Measurements from ENCODE around the gene IGLL1.
"Not testable (repeated sequence)": the region's sequence is repeated elsewhere in the genome, so short reads cannot be mapped to it uniquely, and the experiment has no call there.

The IGLL1 gene

DNA sequence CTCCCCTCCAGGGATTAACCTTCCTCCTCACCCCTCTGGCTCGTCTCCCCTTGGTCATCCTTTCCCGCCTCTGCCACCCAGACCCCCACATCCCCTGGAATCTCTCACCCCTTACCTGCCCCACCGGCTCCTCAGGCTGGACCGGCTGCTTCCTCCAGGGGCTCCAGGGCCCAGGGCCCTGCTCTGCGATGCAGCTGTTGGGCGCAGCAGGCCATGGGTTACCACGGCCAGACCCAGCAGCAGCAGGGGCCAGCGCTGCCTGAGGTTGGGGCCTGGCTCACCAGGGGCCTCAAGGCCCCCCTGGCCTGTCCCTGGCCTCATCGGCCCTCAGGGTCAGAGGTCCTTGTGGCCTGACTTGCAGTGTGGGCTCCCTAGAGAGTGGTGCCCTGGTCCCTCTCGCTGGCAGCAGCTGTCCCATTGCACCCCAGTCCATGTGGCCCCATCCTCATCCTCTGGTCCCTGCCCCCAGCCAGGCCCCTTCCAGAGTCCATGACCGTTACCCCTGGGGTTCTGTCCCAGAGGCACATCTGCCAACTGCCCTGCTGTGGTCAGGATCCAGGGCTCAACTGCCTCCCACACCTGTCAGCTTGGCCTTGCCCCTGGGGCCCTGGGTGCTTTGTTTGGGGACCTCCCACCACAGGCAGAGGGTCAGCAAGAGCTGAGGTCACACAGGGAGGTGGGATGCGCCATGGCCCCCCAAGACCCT is at the start of gene IGLL1:
Gene IGLL1, minus strand, starts transcription at position 421 of the 706 bp plus-strand sequence. Its CDS starts 100 bp downstream, at position 321.
- DNase-seq: no peak

DNA sequence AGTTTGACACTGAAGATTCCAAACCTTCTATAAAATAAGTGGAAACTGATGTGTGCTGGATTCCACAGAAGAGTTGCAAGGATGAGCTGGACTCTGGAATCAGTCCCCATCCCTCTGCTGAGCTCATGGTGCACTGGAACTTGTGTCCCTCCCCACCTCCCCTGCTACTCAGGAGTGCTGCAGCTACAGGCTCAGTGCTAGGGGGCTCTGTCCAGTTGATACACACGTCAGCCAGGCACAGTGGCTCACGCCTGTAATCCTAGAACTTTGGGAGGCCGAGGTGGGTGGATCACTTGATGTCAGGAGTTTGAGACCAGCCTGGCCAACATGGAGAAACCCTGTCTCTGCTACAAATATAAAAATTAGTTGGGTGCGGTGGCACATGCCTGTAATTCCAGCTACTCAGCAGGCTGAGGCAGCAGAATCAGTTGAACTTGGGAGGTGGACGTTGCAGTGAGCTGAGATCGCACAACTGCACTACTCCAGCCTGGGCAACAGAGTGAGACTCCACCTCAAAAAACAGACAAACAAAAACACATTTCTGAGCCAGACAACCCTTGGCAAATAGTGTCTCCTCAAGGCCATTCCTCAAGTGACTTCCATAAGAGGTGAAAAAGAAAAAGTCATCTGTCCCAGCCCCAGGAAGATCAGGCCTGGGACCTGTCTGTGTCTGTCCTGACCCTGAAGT is 48.1 kb upstream of the IGLL1 start:
- not testable (repeated sequence) for DNase-seq

DNA sequence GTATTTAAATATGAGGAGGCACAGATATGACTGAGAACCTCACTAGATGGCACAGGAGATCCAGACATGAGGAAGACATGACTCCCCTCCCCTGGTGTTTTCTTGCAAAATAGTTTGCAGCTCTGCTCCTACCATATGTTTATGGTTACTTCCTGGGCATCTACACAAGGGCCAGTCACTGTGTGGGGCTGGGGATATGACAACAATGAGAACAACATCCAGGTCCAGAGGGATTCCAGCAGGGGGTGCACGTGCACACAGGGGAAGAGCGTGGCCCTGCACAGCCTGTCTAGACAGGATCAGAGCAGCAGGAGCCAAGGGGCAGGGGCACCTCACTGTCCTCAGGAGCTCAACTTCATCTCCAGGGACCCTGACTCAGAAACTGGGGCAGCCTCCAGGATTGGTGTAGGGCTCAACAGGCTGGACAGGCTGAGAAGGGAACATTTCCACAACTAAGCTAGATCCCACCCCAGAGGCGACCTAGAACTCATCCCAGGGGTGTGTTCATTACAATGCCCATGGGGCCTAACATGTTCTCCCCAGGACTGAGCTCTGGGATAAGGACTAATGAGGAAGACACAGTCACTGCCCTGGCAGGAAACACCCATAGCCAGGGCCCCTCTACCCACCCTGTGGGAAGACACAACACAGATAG is 47.4 kb upstream of the IGLL1 start:
- DNase-seq: peak; percentile 71

DNA sequence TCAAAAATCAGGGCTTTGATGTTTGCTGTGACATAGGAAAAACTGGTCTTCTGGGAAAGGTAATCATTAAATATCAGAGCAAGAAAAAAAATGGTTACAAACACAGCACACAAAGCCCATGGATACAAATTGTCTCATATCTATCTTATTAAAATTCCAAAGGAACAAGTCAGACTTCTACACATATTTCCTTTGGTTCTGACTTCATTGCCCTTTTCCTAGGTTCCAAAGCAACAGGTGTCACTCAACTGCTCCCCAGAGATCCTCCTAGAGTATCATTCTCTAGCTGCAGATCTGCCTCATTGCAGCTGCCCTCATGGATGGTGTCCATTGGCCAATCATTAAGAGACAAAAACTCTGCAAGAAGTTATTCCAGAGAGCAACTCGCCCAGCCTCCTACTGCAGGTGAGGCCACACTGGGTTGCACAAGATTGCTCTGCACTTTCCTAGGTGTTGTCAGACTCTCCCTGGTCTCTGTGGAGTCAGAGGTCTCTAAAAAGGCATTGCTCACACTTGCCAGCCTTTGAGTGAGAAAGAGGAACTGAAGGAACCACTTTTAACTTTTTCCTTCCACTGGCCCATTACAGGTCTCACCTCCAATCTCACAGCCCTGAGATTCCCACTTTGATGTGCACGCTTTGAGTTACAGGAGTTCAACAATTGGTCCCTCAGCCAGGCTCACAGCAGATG is 46.3 kb upstream of the IGLL1 start:
- no peak for DNase-seq

DNA sequence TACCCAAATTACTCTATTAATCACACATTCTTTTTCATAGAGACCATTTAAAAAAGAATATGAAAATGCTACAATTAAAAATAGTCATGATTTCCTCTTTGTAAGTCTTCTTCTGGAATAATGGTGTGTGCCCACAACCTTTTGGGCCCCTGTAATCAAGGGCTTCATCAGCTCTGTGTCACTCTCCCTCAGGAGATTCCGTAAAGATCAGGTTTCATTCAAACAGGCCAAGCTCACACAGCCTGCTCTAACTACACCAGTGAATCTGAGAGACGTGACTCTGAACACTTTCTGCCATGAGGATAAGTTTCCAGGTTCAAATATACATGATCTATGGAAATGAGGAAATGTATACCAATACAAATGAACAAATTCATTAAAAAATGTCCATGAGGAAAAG is 42.5 kb upstream of the IGLL1 start:
- no peak for DNase-seq

DNA sequence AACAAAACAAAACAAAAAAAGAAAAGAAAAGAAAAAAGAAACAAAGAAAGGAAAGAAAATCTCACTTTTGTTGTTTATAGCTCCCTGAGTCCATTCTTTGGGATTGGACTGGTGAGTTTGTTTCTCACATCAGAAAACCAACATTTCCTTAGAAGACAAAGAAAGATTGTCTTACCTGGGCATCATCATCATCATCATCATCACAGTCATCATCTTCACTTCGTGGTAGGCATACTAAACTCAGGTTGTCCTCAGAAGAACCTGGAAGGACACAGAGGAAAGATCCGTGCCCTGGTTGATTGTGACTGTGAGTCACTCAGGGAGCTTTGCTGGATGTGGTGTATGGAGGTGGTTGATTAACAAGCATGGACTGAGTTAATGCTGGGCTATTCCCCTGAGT is 41.8 kb upstream of the IGLL1 start:
- DNase-seq: not testable (repeated sequence)

DNA sequence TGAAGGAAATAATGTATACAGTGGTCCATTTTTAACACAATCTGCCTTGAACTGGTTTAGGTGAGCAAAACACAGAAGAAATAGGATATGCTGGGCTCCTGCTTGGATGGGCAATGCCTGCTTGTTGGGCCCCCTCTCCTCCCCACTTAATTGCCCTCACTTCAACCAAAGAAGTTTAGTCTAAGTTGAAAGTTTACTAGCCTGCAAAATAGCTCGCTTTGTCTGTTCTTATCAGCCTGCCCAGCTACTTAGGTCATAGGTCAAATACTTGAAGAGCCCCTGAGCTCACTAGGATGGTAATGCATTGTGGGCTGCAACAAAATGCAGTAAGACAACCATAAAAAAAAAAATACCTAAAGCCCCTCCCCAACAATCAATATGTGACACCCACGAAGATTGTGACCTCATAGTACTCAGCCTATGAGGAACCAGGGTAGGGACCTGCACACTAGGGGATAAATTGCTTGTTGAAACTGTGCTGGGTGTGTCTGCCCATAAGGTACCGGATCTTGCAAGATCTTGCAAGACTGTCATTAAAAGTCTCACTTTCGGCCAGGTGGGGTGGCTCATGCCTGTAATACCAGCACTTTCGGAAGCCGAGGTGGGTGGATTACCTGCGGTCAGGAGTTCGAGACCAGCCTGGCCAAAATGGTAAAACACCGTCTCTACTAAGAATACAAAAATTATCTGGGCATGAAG is 41.1 kb upstream of the IGLL1 start:
- no peak for DNase-seq

DNA sequence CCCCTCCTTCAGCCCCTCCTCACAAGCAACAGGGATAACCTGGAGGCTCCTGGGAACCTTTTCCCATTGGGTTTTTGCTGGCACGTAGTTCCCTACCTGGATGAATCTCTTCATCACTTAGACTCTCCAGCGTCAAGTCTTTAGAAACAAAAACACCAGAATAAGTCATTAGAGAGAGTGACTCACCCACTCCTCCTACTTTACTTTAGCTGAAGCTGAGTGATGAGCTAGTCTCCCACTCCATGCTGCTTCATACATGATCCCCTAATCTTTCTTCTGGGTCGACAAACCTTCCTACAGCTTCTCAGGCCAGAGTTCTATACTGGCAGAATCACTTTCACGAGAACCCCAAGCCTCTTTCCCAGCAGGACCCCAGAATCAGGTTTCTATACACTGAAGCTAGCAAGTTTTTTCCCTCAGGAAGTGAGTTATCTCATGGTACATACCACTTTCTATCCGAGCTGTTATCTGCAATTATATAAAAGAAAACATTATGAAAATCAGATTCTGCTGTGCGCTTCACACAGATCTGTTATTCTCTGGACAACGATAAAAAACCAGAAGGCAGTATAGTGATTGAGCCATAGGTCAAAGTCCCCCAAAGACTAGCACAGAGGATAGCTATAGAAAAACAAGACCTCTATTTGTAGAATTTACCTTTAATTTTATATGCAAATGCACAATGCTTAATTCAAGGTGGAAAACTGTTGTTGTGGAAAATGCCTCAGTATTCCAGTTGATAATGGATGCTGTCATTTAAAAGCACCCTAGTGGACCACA is 33.3 kb upstream of the IGLL1 start:
- DNase-seq: no peak

DNA sequence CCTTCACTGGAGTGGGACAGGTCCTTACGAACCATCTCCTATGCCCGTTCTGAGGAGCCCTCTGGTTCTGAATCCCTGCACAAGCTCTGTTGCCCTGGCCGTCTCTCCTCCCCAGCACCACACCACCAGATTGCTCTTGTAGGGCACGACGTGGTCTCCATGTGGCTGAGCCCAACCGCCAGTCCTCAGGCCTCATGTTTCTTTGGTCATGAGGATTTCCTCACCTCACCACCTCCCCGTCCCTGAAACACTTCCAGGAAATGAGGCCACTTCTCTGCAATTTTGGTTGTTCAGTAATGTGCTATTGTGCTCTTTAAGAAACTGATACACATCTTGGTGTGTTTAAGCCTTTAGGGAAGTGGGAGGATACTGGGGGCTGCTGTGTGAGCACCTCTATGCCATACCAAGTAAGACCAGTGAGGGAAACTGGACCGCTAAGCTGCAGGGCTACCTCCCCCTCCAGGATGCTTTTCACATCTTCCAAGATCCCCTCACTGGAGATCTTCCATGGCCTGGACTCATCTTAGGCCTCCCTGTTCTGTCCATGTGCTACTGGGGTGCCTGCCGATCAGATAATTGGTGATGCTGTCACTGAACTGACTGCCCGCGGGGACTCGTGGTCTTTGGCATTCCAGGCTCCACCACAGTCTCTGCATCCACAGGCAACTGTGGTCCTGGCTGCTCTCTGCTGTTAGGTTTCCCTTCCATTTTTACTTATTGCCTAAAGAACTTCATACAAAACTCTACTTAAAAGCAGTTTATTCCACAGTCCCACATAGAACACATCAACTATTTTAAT is 30.1 kb upstream of the IGLL1 start:
- no peak for DNase-seq

DNA sequence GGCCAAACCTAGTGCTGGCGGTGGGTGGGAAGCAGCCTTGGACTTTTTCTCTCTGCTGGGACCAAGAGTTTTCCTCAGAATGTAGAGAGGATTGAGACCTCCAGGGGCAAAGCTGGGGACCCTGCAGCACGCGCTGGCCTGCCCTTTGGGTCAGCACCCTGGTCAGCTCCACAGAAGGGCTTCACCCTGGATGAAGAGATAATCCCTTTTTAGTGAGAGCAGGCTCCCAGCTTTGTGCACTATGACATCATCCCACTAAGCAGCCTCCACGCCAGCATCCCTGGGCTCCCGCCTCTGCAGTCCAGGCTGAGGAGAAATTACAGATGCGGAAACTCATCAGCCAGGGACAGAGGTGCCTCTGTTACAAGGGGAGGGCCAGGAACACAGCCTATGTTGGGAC is 28.5 kb upstream of the IGLL1 start:
- DNase-seq: no peak

DNA sequence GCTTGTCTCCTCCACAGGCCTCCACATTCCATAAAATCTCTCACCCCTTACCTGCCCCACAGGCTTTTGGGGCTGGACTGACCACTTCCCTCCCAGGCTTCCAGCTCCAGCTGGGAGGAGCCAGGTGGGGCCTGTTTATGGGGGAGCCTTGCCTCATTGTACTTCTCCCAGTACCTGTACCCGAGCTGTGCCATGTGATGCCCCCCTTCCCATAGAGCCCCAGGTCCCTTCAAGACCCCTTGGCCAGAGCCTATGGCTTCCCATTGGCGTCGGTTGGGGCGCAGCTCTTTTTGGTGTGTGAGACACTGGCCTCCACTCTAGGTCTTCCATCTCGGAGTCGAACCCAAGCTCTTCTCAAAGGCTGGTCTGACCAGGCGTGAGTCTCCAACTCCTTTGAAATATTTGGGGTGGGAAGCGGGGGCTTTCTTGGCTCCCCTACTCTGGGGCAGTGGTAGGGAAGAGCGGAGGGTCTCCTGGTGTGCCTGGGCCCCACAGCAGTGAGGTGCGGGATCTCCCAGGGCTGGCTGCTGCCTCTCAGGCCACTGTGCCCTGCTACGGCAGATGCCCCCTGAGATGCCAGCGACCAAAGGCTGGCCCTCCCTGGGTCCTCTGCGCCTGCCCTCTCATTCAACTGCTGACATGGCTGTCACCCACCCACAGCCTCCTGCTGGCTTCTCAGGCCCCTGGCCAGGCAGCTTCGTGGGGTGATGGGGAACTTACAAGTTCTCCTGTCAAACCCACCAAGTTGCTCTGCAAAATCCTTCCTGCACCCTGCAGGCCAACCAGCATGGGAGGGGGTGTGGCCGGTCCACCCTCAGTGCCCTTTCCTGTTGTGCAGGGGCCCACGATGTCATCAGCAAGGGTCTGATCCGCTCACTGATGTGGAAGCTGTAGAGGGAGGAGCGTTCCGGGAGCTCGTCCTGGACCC is 26.4 kb upstream of the IGLL1 start:
- no peak for DNase-seq

DNA sequence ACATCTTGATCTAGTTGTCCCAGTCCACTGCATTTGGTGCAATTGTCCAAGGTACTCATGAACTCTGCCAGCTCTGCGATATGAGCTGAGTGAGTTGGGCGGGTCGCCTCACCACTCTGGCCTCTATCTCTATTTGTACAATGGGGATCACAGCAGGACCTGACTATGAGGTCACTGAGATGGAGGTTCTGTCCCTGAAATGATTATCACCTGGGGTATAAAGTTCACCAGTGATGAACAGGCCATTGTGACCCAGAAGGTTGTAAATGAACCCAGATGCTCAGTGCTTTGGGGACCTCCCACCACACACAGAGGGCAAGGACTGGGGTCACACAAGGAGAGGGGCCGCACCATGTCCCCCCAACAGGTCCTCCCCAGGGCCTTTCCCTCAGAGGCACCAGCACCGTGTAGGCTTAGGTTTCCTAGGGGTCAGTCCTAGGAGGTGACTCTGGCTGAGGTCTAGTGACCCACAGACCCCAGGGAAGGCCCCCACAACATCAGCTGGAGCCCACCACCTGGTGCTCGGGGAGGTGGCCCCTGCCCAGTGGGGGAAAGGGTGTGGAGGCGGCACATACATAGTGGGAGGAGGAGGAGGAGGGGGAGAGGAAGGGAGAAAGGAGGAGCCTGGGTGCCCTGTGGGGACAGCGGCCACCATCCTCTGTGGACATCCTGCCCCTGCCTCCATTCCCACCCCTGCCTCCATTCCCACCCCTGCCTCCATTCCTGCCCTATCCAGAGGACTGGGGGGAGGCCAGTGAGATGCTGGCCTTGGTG is 25.0 kb upstream of the IGLL1 start:
- no peak for DNase-seq

DNA sequence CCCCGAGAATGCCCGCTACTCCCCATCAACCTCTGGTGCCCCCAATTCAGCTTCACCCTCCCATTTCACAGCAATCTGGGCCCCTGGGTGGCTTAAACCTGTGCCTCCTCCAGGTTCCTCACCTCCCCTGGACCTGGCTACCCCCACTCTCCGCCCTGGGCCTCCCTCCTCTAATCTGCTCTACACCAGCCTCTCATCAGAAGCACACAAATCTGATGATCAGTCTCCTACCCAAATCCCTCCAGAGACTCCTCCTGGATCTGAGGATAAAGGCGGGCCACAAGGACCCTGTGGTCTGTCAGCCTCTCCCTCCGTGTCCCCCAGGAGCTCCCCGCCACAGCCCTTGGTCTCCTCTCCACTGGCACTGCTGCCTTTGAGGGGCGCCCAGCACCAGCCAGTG is 23.2 kb upstream of the IGLL1 start:
- DNase-seq: no peak

DNA sequence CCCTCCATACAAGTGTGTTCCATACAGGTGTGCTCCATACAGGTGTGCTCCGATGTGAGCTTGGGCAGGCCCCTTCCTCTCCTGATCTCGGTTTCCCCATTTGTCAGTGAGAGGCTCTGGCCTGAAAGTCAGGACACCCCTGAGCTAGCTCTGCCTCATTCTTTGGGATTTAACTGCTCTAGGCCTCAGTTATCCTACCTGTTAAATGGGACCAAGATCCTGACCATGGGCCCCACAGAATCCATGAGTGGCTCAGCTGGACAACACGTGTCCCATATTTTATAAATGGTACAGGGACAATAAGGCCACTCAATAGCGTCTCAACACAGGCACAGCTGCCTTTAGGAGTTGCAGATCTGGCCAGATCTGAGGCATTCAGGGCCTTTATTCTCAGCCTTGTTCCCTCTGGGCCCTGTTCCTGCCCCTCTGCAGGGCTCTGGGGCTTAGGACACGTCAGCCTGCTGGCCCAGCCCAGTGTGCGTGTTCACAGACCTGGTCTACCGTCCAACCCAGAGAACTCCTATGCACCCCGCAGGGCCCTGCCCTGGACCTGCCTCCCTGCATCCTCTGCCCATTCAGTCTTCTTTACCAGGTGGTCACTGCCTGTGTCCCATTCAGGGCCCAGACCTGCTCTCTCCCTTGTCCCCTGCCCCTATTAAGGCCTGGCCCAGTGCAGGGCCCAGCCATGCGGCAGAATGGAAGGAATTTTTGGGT is 18.9 kb upstream of the IGLL1 start:
- no peak for DNase-seq

DNA sequence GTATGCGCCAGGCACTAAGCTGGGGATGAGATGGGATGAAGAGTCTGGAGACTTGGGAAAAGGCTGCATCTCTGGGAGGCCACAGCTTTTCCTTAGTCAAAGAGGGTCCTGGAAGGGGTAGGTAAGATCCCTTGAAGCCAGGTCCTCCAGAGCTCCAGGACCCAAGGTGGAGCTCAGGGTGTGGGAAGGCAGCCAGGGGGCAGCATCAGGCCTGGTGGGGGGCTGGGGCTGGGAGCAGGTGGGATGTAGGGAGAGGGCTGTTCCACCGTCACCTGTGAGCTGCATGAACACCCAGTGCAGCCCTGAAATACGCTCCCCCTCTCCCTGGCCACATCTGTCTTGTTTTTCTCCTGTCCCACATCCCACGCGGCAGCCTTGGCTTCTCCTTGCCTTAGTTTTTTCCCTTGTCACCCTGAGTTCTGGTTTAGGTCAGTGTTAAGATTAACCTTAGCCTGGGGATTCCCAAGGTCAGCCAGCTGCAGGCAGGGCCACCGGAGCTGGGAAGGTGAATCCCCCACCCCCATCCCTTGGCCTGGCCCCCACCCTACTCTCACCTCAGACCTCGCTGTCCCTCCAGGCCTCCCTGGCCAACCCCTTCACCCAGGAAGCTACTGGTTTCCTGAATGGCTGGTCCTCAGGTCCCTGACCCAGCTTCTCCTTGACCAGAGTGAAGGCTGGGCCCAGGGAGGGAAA is 17.6 kb upstream of the IGLL1 start:
- DNase-seq: not testable (repeated sequence)

DNA sequence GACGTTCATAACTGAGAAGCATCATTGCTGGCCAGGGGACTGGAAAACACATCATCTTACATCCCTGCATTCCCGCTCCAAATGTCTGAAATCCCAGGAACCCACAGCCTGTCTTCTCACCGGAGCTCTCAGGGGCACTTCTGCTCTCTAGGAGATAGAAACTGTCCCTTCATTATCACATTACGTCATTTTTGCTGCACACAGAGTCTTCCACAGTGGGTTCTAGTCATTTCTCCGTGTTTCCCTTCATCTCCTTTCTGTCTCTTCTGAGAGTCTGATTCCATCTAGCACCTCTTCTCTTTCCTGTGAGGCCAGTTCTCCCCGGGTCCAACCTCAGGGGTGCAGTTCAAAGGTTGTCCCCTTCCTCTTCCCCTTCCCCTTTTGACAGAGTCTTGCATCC is 15.8 kb upstream of the IGLL1 start:
- not testable (repeated sequence) for DNase-seq

DNA sequence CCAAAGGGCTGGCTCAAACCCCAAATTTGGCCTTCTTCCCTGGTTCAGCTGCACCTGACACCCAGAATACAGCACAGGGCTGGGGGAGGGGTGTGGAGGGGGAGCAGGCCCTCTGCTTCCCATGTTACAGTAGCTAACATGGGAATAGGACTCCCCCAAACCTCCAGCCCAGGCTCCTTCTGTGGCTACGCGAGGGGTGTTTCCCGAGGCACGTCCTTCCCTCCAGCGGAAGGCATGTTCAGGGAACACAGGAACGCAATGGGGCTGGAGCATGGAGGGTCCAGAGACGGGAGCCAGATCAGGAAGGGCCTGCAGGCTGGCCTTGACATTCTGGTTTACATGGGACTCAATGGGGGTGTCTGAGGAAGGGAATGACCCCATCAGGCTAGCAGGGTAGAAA is 11.8 kb upstream of the IGLL1 start:
- no peak for DNase-seq
